Measurements from ENCODE around the gene AGL.
A peak's percentile ranks its signal among the peaks of the same experiment; 100 is the strongest.
"Not testable (repeated sequence)": the region's sequence is repeated elsewhere in the genome, so short reads cannot be mapped to it uniquely, and the experiment has no call there.

Gene AGL

DNA sequence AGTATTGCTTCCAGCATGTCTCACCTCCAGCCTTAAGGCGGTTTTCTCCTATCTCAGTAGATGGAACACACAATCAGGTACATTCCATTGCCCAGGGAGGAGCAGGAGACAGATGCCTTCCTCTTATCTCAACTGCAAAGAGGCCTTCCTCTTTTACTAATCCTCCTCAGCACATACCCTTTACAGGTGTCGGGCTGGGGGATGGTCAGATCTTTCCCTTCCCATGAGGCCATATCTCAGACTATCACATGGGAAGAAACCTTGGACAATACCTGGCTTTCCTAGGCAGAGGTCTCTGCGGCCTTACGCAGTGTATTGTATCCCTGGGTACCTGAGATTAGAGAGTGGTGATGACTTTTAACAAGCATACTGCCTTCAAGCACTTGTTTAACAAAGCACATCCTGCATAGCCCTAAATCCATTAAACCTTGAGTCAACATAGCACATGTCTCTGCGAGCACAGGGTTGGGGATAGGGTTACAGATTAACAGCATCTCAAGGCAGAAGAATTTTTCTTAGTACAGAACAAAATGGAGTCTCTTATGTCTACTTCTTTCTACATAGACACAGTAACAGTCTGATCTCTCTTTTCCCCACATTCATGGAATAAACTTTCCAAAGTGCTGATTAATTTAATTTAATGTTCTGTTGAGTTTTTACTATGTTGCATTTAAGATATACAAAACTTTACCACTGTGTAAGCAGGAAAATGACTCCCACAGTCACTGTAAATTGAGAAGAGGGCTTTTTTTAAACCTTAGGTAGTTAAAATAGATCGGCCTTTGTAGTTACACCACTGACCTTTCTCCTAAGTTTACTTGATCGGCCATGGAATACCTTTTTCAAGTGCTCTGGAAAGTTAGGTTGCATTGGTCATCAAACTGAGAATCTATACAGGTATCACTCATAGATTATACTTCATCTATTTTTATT lies 13.7 kb upstream of the AGL start:
- H3K9me3 ChIP-seq (ENCODE audit: control insufficient read depth, insufficient read depth, low read length); H3K9ac ChIP-seq (ENCODE audit: low read depth, low read length); H3K4me1 ChIP-seq (ENCODE audit: insufficient read depth, low read length); H3K36me3 ChIP-seq (ENCODE audit: insufficient read depth, low read length): not testable (repeated sequence)

DNA sequence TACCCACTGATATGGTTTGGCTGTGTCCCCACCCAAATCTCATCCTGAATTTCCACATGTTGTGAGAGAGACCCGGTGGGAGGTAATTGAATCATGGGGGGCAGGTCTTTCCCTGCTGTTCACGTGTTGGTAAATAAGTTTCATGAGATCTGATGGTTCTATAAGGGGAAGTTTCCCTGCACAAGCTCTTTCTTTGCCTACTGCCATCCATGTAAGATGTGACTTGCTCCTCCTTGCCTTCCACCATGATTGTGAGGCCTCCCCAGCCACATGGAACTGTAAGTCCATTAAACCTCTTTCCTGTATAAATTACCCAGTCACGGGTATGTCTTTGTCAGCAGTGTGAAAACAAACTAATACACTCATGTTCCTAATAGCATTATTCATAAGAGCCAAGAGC lies 9.8 kb upstream of the AGL start:
- not testable (repeated sequence) for H3K36me3 ChIP-seq (ENCODE audit: insufficient read depth, low read length); H3K9me3 ChIP-seq (ENCODE audit: control insufficient read depth, insufficient read depth, low read length); H3K9ac ChIP-seq (ENCODE audit: low read depth, low read length); H3K4me1 ChIP-seq (ENCODE audit: insufficient read depth, low read length)

DNA sequence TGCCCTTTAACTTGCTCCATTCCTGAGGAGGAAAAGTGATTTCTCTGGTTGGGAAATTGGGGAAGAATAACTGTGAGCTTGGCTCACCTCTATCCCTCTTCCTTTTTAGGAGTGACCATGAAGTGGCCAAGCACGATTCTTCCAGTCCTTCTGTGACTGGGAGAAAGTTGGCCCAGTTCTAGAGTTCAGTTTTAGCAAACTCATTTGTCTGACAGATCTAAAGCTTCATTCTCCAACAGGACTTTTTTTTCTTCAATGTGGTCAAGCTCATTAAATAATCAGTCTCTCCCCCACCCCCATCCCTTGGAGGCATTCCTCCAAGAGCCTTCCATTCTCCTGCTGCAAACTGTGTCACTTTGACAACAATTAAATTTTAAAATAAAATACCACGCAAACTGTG lies 6.4 kb upstream of the AGL start:
- Histone ChIP-seq H3K4me1 (ENCODE audit: insufficient read depth, low read length) (peaks cover 4% of the 10 kb centered on the region; the same call in 1 of the 2 replicates), H3K9me3 (ENCODE audit: control insufficient read depth, insufficient read depth, low read length) (no peaks in the 10 kb centered on the region), H3K9ac (ENCODE audit: low read depth, low read length) (no peak overlapping the region), H3K36me3 (ENCODE audit: insufficient read depth, low read length) (no peaks in the 10 kb centered on the region)

DNA sequence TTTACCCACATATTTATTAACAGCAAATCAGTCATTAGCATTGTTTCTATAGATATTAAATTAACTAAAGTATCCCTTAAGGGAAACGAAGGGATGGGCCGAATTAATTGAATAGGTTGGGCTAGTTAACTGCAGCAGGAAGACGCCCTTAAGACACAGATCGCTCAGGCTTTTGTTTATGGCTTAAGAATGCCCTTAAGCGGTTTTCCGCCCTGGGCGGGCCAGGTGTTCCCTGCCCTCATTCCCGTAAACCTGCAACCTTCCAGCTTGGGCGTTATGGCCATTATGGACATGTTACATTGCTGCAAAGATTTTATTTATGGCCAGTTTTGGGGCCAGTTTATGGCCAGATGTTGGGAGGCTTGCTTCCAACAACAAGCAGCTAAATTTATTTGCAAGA lies 5.0 kb upstream of the AGL start:
- H3K36me3 ChIP-seq (ENCODE audit: insufficient read depth, low read length); H3K9ac ChIP-seq (ENCODE audit: low read depth, low read length); H3K9me3 ChIP-seq (ENCODE audit: control insufficient read depth, insufficient read depth, low read length); H3K4me1 ChIP-seq (ENCODE audit: insufficient read depth, low read length): not testable (repeated sequence)

DNA sequence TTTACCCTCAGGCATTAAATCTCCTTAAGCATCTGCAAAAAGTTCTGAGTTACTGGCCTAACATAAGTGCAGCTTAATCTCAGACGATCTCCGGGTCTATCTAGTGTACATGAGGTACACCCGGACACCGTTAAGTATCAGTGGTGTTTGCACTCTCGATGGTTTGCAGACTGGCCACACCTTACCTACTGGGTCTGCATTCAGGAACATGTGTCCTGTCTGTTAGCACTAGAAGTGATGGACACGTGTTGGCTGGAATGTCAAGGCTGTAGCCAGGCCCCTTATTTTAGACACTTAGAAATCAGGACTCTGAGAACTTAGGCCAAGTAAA lies 783 bp upstream of the AGL start:
- Histone ChIP-seq H3K36me3 (ENCODE audit: insufficient read depth, low read length) (no peaks in the 10 kb centered on the region), H3K9me3 (ENCODE audit: control insufficient read depth, insufficient read depth, low read length) (no peaks in the 10 kb centered on the region), H3K9ac (ENCODE audit: low read depth, low read length) (peak overlapping the region; percentile 81), H3K4me1 (ENCODE audit: insufficient read depth, low read length) (no peaks in the 10 kb centered on the region)

DNA sequence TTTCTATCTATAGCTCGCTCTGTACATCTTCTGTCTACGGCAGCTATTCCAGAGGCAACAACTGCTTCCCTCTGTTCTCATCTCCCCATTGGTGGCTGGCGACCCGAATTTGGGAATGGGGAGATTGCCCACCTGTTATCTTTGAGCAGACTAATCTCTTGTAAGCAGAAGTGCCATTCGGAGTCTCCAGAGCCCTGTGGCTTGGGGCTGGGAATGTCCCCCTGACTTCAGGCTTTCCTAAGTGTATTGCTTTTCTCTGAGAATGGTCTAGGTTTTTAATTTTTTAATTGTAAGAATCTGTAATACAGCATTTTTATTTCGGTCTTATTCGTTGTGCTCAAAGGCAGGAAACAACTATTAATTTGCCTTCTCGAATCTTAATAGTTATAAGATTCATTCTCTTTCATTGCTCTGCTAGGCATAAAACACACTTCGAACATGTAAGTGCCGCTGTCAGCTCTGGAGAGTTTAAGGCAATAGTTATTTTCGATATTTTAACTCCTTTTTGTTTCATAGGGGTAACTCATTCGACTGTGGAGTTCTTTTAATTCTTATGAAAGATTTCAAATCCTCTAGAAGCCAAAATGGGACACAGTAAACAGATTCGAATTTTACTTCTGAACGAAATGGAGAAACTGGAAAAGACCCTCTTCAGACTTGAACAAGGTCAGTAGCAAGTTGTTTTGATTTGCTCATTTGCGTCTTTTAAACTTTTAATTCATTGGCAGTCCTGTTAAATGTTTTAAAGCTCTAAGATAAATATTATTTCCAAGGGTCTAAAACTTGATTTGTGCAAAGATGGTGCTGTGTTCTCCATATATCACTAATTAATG lies 514 bp downstream of the AGL start:
- Histone ChIP-seq H3K9me3 (ENCODE audit: control insufficient read depth, insufficient read depth, low read length) (no peaks in the 10 kb centered on the region), H3K9ac (ENCODE audit: low read depth, low read length) (peak overlapping the region; percentile 81), H3K4me1 (ENCODE audit: insufficient read depth, low read length) (no peaks in the 10 kb centered on the region), H3K36me3 (ENCODE audit: insufficient read depth, low read length) (no peaks in the 10 kb centered on the region)

DNA sequence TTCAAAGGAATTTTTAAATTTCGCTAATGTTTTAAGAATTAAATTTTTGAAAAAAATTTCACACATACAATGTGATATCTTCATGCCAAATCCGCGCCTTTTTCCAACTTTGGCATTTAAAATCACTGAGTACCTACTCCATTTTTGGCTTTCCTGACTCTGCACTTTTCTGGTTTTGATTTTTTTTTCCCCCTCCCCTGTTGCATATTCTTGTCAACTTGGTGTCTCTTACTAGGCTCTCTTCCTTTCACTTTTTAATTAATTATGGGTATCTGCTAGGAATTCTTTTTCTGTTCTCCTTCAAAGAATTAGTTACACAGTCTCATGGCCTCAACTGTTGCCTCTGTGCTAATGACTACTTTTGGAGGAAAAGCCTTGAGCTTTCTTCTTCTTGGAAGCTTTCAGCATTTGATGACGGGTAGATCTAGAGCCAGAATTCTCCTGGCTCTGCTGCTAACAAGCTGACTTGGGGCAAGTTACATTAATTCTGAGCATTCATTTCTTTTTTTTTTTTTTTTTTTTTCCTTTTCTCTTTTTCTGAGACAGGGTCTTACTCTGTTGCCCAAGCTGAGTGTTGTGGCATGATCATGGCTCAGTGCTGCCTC lies 1.8 kb downstream of the AGL start:
- Histone ChIP-seq H3K9ac (ENCODE audit: low read depth, low read length) (no peak overlapping the region), H3K4me1 (ENCODE audit: insufficient read depth, low read length) (no peaks in the 10 kb centered on the region), H3K36me3 (ENCODE audit: insufficient read depth, low read length) (no peaks in the 10 kb centered on the region), H3K9me3 (ENCODE audit: control insufficient read depth, insufficient read depth, low read length) (no peaks in the 10 kb centered on the region)

DNA sequence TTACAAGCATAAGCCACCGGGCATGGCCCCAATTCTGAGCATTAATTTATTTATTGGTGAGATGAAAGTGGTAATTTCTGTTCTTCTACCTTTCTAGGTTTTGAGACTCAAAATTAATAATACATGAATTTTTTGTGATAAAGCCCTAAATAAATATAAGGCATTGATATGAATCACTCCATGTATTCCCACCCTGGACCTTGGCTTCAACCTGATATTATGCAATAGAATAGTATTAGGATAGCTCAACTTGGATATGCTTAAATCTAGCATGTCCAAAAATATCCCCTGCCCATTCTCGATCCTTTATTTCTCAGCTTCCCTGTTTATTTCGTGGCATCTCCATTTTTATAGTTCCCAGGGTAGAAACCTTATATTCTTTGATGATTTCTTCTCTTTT lies 2.5 kb downstream of the AGL start:
- no peaks in the 10 kb centered on the region for H3K9me3 ChIP-seq (ENCODE audit: control insufficient read depth, insufficient read depth, low read length)
- H3K36me3 ChIP-seq (ENCODE audit: insufficient read depth, low read length), result no peaks in the 10 kb centered on the region
- H3K9ac ChIP-seq (ENCODE audit: low read depth, low read length), result no peak overlapping the region
- H3K4me1 ChIP-seq (ENCODE audit: insufficient read depth, low read length), result no peaks in the 10 kb centered on the region

DNA sequence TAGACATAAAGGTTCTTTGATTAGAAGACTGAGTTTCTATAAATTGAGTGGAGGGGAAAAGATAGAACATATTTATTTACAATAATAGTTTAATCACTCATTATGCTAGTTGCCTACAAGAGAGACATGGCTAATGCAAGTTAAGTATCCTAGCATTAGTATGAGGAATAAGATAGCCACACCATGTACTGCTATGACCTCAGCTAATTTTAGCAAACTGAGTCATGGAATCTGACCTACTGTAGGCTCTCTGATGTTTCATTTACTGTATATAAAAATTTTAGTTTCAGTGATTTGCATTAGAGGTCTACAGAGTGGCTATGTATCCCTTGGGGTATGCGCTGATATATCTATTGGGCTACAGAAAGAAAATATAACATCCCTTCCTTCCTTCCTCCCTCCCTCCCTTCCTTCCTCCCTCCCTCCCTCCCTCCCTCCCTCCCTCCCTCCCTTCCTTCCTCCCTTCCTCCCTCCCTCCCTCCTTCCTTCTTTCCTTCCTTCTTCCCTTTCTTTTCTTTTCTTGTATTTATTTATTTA lies 5.8 kb downstream of the AGL start:
- no peak overlapping the region for H3K9ac ChIP-seq (ENCODE audit: low read depth, low read length)
- no peaks in the 10 kb centered on the region for H3K9me3 ChIP-seq (ENCODE audit: control insufficient read depth, insufficient read depth, low read length)
- no peaks in the 10 kb centered on the region for H3K36me3 ChIP-seq (ENCODE audit: insufficient read depth, low read length)
- H3K4me1 ChIP-seq (ENCODE audit: insufficient read depth, low read length), result no peaks in the 10 kb centered on the region

DNA sequence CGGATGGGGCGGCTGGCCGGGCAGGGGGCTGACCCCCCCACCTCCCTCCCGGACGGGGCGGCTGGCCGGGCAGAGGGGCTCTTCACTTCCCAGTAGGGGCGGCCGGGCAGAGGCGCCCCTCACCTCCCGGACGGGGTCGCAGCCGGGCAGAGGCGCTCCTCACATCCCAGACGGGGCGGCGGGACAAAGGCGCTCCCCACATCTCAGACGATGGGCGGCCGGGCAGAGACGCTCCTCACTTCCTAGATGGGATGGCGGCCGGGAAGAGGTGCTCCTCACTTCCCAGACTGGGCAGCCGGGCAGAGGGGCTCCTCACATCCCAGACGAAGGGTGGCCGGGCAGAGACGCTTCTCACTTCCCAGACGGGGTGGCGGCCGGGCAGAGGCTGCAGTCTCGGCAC lies 6.9 kb downstream of the AGL start:
- H3K36me3 ChIP-seq (ENCODE audit: insufficient read depth, low read length); H3K9me3 ChIP-seq (ENCODE audit: control insufficient read depth, insufficient read depth, low read length); H3K9ac ChIP-seq (ENCODE audit: low read depth, low read length); H3K4me1 ChIP-seq (ENCODE audit: insufficient read depth, low read length): not testable (repeated sequence)

DNA sequence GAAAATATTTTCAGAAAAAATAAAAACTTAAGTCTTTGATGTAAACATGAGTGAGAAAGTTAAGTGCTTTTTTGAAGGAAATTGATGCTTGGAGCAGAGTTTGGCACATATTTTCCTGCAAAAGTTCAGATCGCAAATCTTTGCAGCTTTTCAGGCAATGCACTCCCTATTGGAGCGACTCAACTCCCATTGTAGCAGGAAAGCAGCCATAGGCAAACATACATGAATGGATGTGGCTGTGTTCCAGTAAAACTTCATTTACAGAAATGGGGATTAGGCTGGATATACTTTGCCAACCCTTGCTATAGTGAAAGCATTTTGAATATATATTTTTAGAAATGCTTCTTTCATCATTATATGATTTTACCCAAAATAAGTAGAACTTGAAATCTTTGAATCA lies 8.1 kb downstream of the AGL start:
- Histone ChIP-seq H3K9ac (ENCODE audit: low read depth, low read length) (no peak overlapping the region), H3K9me3 (ENCODE audit: control insufficient read depth, insufficient read depth, low read length) (no peaks in the 10 kb centered on the region), H3K4me1 (ENCODE audit: insufficient read depth, low read length) (no peaks in the 10 kb centered on the region), H3K36me3 (ENCODE audit: insufficient read depth, low read length) (no peaks in the 10 kb centered on the region)

DNA sequence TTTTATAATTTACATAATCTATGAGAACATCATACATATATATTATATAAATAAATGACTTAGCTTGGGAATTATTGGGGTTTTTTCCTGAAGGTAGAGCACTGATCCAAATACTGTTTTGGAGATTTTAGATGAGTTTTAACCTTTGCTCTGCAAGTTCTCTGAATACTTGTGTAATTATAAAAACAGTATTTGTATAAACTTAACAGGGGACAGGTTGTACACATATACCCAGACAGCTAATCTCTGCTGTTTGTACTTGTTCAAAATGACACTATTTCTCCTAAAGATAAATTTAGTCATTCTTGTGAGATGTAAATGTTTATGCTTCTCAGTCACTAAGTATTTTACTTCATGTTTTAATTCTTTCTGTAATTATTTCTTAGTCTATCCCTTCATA lies 8.7 kb downstream of the AGL start:
- no peaks in the 10 kb centered on the region for H3K4me1 ChIP-seq (ENCODE audit: insufficient read depth, low read length)
- no peaks in the 10 kb centered on the region for H3K36me3 ChIP-seq (ENCODE audit: insufficient read depth, low read length)
- H3K9me3 ChIP-seq (ENCODE audit: control insufficient read depth, insufficient read depth, low read length), result no peaks in the 10 kb centered on the region
- no peak overlapping the region for H3K9ac ChIP-seq (ENCODE audit: low read depth, low read length)

DNA sequence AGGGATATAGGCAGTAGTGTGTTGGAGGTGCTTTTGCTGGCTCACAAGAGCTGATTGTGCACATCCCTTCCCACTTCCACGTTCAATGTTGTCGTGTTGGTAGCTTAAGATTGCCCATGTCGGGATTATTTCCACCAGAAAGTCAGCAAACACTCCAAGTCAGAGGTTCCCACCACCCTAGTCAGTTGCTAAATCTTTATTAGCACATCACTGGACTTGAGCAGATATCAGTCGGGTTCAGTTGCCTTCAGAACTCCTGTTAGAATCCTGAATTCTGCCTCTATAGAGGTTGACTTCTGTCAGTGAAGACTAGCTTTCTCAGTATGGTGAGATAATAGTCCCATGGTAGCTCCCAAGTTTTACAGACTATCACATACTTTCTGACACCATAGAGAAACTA lies 10.5 kb downstream of the AGL start:
- Histone ChIP-seq H3K9me3 (ENCODE audit: control insufficient read depth, insufficient read depth, low read length) (no peaks in the 10 kb centered on the region), H3K36me3 (ENCODE audit: insufficient read depth, low read length) (no peaks in the 10 kb centered on the region), H3K9ac (ENCODE audit: low read depth, low read length) (no peak overlapping the region), H3K4me1 (ENCODE audit: insufficient read depth, low read length) (no peaks in the 10 kb centered on the region)

DNA sequence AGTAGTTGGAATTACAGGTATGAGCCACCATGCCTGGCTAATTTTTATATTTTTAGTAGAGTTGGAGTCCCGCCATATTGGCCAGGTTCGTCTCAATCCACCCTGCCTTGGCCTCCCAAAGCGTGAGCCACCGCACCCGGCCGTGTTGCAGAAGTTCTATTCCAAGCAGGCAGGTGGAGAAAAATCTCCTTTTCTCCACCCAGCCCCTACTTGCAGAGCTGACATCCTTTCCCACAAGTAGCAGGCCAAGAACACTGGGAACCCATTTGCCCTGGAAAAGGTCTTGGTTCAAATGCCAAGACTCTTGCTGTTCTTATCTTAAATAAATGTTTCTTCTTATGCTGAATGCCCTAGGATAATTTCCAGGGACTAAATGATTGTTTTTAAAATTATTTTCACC lies 17.5 kb downstream of the AGL start:
- H3K36me3 ChIP-seq (ENCODE audit: insufficient read depth, low read length), result no peaks in the 10 kb centered on the region
- H3K4me1 ChIP-seq (ENCODE audit: insufficient read depth, low read length), result no peaks in the 10 kb centered on the region
- no peak overlapping the region for H3K9ac ChIP-seq (ENCODE audit: low read depth, low read length)

More for the DNA sequence above, 17.5 kb downstream of the AGL start:
- H3K9me3 ChIP-seq (ENCODE audit: control insufficient read depth, insufficient read depth, low read length), result no peaks in the 10 kb centered on the region
